ENCODE results near the gene ZNF552. TPM values are rescaled to one million over a fixed set of nuclear protein-coding genes. Genes with fewer than 3 reads are reported as not detected.
A peak's percentile ranks its signal among the peaks of the same experiment; 100 is the strongest.

The ZNF552 gene
- total and polyA plus RNA-seq, 2 of the 13 experiments (the other 11 are each of a cell fraction or from before 2014, with no cell fraction given): 8.1 to 16.6 TPM

- no peak for TF ChIP-seq ZNF589 (CRISPR knock-in tag; conservative IDR thresholded peaks at IDR 0.05)
- no peak for TF ChIP-seq ZNF318 (CRISPR knock-in tag; IDR thresholded peaks at IDR 0.05)
- no peak for TF ChIP-seq ZNF562 (CRISPR knock-in tag; IDR thresholded peaks at IDR 0.05; ENCODE audit: borderline replicate concordance)
- no peak for TF ChIP-seq ZNF33A (CRISPR knock-in tag; IDR thresholded peaks at IDR 0.05; ENCODE audit: borderline replicate concordance)
- TF ChIP-seq, protein P1, sequence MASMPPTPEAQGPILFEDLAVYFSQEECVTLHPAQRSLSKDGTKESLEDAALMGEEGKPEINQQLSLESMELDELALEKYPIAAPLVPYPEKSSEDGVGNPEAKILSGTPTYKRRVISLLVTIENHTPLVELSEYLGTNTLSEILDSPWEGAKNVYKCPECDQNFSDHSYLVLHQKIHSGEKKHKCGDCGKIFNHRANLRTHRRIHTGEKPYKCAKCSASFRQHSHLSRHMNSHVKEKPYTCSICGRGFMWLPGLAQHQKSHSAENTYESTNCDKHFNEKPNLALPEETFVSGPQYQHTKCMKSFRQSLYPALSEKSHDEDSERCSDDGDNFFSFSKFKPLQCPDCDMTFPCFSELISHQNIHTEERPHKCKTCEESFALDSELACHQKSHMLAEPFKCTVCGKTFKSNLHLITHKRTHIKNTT (CRISPR knock-in tag; IDR thresholded peaks at IDR 0.05): no peak
- TF ChIP-seq ZNF234 (CRISPR knock-in tag; conservative IDR thresholded peaks at IDR 0.05): no peak
- TF ChIP-seq PRDM10 (CRISPR knock-in tag; IDR thresholded peaks at IDR 0.05; ENCODE audit: low read depth): peak; percentile 93
- peak; percentile 69; the same call in 1 of the 2 replicates for TF ChIP-seq HDAC1 (CRISPR knock-in tag; IDR thresholded peaks at IDR 0.05)
- TF ChIP-seq AHR (CRISPR knock-in tag; IDR thresholded peaks at IDR 0.05): 0 out of 2 replicates have a peak, but pooled peaks have one; percentile 55
- TF ChIP-seq, protein P2, sequence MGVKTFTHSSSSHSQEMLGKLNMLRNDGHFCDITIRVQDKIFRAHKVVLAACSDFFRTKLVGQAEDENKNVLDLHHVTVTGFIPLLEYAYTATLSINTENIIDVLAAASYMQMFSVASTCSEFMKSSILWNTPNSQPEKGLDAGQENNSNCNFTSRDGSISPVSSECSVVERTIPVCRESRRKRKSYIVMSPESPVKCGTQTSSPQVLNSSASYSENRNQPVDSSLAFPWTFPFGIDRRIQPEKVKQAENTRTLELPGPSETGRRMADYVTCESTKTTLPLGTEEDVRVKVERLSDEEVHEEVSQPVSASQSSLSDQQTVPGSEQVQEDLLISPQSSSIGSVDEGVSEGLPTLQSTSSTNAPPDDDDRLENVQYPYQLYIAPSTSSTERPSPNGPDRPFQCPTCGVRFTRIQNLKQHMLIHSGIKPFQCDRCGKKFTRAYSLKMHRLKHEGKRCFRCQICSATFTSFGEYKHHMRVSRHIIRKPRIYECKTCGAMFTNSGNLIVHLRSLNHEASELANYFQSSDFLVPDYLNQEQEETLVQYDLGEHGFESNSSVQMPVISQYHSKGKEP (CRISPR knock-in tag; IDR thresholded peaks at IDR 0.05): no peak
- no peak for TF ChIP-seq KAT2B (IDR thresholded peaks at IDR 0.05; ENCODE audit: borderline replicate concordance, low read depth, low read length)
- TF ChIP-seq ZNF251 (CRISPR knock-in tag; IDR thresholded peaks at IDR 0.05): no peak
- no peak for TF ChIP-seq ZFP36L2 (CRISPR knock-in tag; IDR thresholded peaks at IDR 0.05)
- TF ChIP-seq POLR2AphosphoS2 (IDR thresholded peaks at IDR 0.05; ENCODE audit: low read depth, low read length): no peak
Observed at GRCh38 chr19:57814505-57815246, at the start of gene ZNF552 (continued).
